ENCODE results near the gene EXOC3. TPM values are rescaled to one million over a fixed set of nuclear protein-coding genes. Genes with fewer than 3 reads are reported as not detected.

EXOC3 gene
- total RNA-seq, 1 donor = 32.4 TPM

- DNase-seq (ENCODE audit: low read depth) = no peak
- H3K4me3 ChIP-seq (ENCODE audit: low read depth, low read length) = no peak overlapping the region
- TF ChIP-seq CTCF (IDR thresholded peaks at IDR 0.05; ENCODE audit: insufficient read depth, low read depth, low read length) = no peak
Measured at GRCh38 chr5:479566-480319, 36.8 kb downstream of the EXOC3 start.

- TF ChIP-seq CTCF (IDR thresholded peaks at IDR 0.05; ENCODE audit: insufficient read depth, low read depth, low read length) = no peak
- no peak overlapping the region for H3K4me3 ChIP-seq (ENCODE audit: low read depth, low read length)
- DNase-seq (ENCODE audit: low read depth) = no peak
Measured at GRCh38 chr5:481347-481746, 38.4 kb downstream of the EXOC3 start.

GRCh38 chr5:482021-482420, 39.0 kb downstream of the EXOC3 start:
- TF ChIP-seq CTCF (IDR thresholded peaks at IDR 0.05; ENCODE audit: insufficient read depth, low read depth, low read length) = no peak
- no peak overlapping the region for H3K4me3 ChIP-seq (ENCODE audit: low read depth, low read length)
- DNase-seq (ENCODE audit: low read depth) = no peak

GRCh38 chr5:482506-482905, 39.5 kb downstream of the EXOC3 start:
- no peak for TF ChIP-seq CTCF (IDR thresholded peaks at IDR 0.05; ENCODE audit: insufficient read depth, low read depth, low read length)

GRCh38 chr5:483011-483410, 40.0 kb downstream of the EXOC3 start:
- H3K4me3 ChIP-seq (ENCODE audit: low read depth, low read length) = no peak overlapping the region
- DNase-seq (ENCODE audit: low read depth) = no peak

More at GRCh38 chr5:482506-482905, 39.5 kb downstream of the EXOC3 start:
- H3K4me3 ChIP-seq (ENCODE audit: low read depth, low read length) = no peak overlapping the region
- no peak for DNase-seq (ENCODE audit: low read depth)

GRCh38 chr5:483434-484140, 40.6 kb downstream of the EXOC3 start:
- no peak overlapping the region for H3K4me3 ChIP-seq (ENCODE audit: low read depth, low read length)
- no peak for TF ChIP-seq CTCF (IDR thresholded peaks at IDR 0.05; ENCODE audit: insufficient read depth, low read depth, low read length)
- DNase-seq (ENCODE audit: low read depth) = no peak

More at GRCh38 chr5:483011-483410, 40.0 kb downstream of the EXOC3 start:
- no peak for TF ChIP-seq CTCF (IDR thresholded peaks at IDR 0.05; ENCODE audit: insufficient read depth, low read depth, low read length)
